NB4 (cell line): ENCODE results near the gene SENP3.

Experiments
- CTCF ChIP-seq: IDR thresholded peaks from one replicate; pipeline ENCODE4 v1.5.1; 2012; ENCODE audit warnings: low read depth, low read length
- MAX ChIP-seq: IDR thresholded peaks from 2 replicates; pipeline ENCODE4 v1.6.1; 2011; ENCODE audit warnings: low read depth, low read length
- MYC ChIP-seq: IDR thresholded peaks from 2 replicates; pipeline ENCODE4 v1.6.1; 2011; ENCODE audit warnings: low read depth, low read length
- POLR2A ChIP-seq: IDR thresholded peaks from 2 replicates; pipeline ENCODE4 v1.6.1; 2011; ENCODE audit warnings: mild to moderate bottlenecking; ENCODE audit not compliant: insufficient read length; ENCODE audit errors: extremely low read depth

GRCh38 chr17:7615265-7615747, 53.6 kb downstream of the SENP3 start:
- TF ChIP-seq CTCF: no peak
- TF ChIP-seq POLR2A: peak; percentile 21
- TF ChIP-seq MAX: no peak
- TF ChIP-seq MYC: no peak
